Measurements from ENCODE around the gene TENM4.

Gene TENM4

DNA sequence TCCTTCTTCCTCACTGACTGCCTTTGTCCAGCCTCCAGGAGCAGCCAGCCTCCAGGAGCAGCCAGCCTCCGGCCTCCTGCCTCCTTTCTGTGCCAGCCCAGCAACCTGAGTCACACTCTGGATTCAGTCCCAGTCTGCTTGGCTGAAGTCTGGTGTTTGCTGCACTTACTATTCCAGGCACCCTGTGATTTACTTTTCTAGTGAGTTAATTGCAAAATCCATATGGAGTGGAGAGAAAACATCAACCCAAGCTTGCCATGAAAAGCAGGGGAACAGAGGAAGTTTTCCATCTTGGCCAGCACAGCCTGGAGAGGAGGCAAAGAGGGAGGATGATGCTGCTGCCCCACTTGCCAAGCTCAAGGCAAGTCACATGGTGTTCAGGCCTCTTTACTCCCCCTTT lies 400.5 kb downstream of the TENM4 start:
- no peak overlapping the region for H3K9ac ChIP-seq (ENCODE audit: low read length)
- H3K27me3 ChIP-seq (ENCODE audit: control insufficient read depth, insufficient read depth, low read length) = no peaks in the 10 kb centered on the region
- no peaks in the 10 kb centered on the region for H3K4me1 ChIP-seq (ENCODE audit: control insufficient read depth, insufficient read depth, low read length)
- H3K9me3 ChIP-seq (ENCODE audit: control insufficient read depth, low read length) = no peaks in the 10 kb centered on the region
- no peak overlapping the region for H3K4me3 ChIP-seq (ENCODE audit: low read length)
- no peaks in the 10 kb centered on the region for H3K36me3 ChIP-seq (ENCODE audit: control insufficient read depth, insufficient read depth, low read length)

DNA sequence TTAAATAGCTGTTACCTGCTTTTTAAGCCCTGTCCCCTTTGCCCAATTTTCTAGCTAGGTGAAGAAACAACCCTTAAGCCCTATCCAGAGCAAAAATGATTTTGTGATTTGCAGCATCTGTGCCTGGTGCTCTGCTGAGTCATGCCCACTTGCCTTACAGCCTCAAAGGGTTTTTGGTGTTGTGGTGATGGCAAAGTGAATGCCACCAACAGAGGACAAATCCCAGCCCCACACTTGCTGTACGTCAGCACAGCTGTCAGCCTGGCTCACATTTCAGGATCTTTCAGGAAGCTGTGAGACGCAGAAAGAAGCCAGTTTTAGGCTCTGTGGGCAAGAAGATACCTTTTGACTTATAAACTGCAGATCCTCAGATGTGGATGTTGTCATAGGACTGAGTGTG lies 401.7 kb downstream of the TENM4 start:
- Histone ChIP-seq H3K9me3 (ENCODE audit: control insufficient read depth, low read length) (no peaks in the 10 kb centered on the region), H3K4me1 (ENCODE audit: control insufficient read depth, insufficient read depth, low read length) (no peaks in the 10 kb centered on the region), H3K9ac (ENCODE audit: low read length) (no peak overlapping the region), H3K4me3 (ENCODE audit: low read length) (no peak overlapping the region), H3K36me3 (ENCODE audit: control insufficient read depth, insufficient read depth, low read length) (no peaks in the 10 kb centered on the region), H3K27me3 (ENCODE audit: control insufficient read depth, insufficient read depth, low read length) (no peaks in the 10 kb centered on the region)

DNA sequence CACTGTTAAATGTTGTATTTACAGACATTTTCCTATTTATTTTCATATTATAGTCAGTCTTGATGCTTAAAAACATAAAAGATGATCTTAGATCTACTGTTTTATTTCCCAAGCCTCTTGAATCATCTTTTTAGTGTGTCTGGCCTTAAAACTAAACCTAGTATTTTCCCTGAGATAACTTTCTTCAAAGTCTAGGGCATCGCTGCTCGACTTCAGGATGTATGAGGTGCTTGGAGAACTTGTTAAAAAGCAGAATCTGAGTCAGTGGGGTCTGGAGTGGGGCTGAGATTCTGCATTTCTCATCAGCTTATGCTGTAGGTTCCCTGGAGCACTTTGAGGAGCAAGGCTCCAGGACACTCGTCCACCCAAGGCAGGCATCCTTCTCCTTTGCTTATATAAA lies 404.9 kb downstream of the TENM4 start:
- Histone ChIP-seq H3K9ac (ENCODE audit: low read length) (no peak overlapping the region), H3K27me3 (ENCODE audit: control insufficient read depth, insufficient read depth, low read length) (no peaks in the 10 kb centered on the region), H3K4me1 (ENCODE audit: control insufficient read depth, insufficient read depth, low read length) (no peaks in the 10 kb centered on the region), H3K36me3 (ENCODE audit: control insufficient read depth, insufficient read depth, low read length) (no peaks in the 10 kb centered on the region), H3K4me3 (ENCODE audit: low read length) (no peak overlapping the region), H3K9me3 (ENCODE audit: control insufficient read depth, low read length) (no peaks in the 10 kb centered on the region)

DNA sequence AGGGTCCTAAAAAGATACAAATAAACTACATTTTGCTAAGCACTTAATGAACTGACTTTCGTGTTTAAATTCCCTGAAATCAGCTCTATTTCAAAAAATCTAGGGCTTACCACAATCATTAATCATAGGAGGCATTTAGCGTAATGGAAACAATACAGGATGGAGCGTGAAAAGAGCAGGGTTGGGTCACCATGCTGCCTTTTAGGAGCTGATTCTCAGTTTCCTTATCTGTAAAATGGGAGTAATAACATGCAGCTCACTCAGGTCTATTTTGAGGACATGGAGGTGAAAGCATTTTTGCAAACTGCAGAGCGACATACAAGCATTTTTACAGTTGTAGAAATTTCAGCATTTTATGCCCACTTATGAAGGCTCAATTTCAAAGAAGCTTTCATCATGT lies 407.0 kb downstream of the TENM4 start:
- H3K27me3 ChIP-seq (ENCODE audit: control insufficient read depth, insufficient read depth, low read length) = no peaks in the 10 kb centered on the region
- H3K4me3 ChIP-seq (ENCODE audit: low read length) = no peak overlapping the region

DNA sequence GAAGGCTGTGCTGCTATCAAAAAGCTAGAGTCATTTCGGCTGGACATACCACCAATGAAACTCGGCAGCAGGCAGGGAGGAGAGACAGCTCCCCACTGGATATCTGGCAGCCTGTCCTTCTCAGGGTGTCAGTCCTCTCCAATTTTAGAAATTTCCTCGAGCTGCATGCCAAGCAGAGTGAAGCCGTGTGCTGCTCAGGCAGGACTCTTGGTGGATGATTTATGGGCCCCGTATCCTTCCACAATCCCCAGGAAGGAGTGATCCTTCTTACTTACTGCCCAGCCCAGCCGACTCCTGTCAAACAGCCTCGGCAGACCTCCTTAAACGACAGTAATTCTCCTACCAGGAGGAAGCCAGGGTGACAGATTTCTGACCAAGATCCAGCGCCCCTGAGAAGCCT lies 410.4 kb downstream of the TENM4 start:
- Histone ChIP-seq H3K9ac (ENCODE audit: low read length) (no peak overlapping the region), H3K27me3 (ENCODE audit: control insufficient read depth, insufficient read depth, low read length) (no peaks in the 10 kb centered on the region), H3K4me1 (ENCODE audit: control insufficient read depth, insufficient read depth, low read length) (no peaks in the 10 kb centered on the region), H3K4me3 (ENCODE audit: low read length) (no peak overlapping the region), H3K9me3 (ENCODE audit: control insufficient read depth, low read length) (no peaks in the 10 kb centered on the region), H3K36me3 (ENCODE audit: control insufficient read depth, insufficient read depth, low read length) (no peaks in the 10 kb centered on the region)

More for the DNA sequence above, 407.0 kb downstream of the TENM4 start:
- Histone ChIP-seq H3K4me1 (ENCODE audit: control insufficient read depth, insufficient read depth, low read length) (no peaks in the 10 kb centered on the region), H3K9ac (ENCODE audit: low read length) (no peak overlapping the region), H3K9me3 (ENCODE audit: control insufficient read depth, low read length) (no peaks in the 10 kb centered on the region), H3K36me3 (ENCODE audit: control insufficient read depth, insufficient read depth, low read length) (no peaks in the 10 kb centered on the region)

DNA sequence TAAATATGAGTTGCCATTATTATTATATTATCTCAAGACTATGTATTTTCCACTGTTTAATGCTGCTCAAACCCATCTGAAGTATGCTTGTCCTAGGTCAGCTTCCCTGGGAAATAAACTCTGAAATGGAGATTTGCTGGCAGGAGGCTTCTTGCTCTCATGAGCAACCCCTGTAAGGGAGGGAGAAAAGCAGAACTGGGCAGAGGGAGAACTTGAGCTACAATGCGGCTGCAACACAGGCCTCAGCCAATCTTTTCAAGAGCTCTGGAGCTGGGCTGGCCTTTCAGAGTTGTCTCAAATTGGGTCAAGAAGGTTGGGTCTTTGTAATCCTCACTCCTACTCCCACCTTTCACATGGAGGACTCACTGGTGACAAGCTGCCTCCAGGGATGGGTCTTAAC lies 412.6 kb downstream of the TENM4 start:
- H3K27me3 ChIP-seq (ENCODE audit: control insufficient read depth, insufficient read depth, low read length) = no peaks in the 10 kb centered on the region
- no peak overlapping the region for H3K4me3 ChIP-seq (ENCODE audit: low read length)
- no peaks in the 10 kb centered on the region for H3K4me1 ChIP-seq (ENCODE audit: control insufficient read depth, insufficient read depth, low read length)
- no peaks in the 10 kb centered on the region for H3K9me3 ChIP-seq (ENCODE audit: control insufficient read depth, low read length)
- no peak overlapping the region for H3K9ac ChIP-seq (ENCODE audit: low read length)
- H3K36me3 ChIP-seq (ENCODE audit: control insufficient read depth, insufficient read depth, low read length) = no peaks in the 10 kb centered on the region

DNA sequence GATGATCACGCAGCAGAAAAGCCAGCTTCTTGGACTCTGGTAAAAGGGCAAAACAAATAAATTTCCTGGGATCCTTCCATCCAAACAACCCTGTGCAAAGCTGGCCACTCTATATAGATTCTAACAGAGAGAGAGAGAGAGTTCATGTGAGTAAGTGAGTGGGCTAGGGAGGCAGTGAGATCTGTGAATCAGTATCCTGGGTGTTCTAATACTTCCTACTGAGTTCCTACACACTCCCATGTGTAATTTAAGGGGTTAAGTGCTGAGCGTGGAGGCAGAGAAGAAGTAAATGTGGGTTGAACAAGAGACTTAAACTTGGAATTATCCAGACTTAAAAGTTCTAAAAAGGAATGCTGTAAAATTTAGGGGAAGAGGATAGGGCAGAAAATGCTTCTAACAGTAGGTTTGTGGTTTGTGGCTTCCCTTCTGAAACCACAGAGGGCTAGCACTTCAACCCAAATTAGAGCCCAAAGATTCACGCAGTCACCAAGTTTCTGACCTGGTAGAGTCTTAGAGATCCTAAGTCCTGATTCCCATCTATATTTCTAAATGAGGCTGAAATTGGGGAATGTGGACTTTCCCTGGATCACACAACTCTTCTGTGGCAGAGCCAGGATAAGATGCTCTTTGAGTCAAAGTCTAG lies 413.9 kb downstream of the TENM4 start:
- Histone ChIP-seq H3K4me1 (ENCODE audit: control insufficient read depth, insufficient read depth, low read length) (no peaks in the 10 kb centered on the region), H3K9me3 (ENCODE audit: control insufficient read depth, low read length) (no peaks in the 10 kb centered on the region), H3K9ac (ENCODE audit: low read length) (no peak overlapping the region), H3K27me3 (ENCODE audit: control insufficient read depth, insufficient read depth, low read length) (no peaks in the 10 kb centered on the region), H3K36me3 (ENCODE audit: control insufficient read depth, insufficient read depth, low read length) (no peaks in the 10 kb centered on the region), H3K4me3 (ENCODE audit: low read length) (no peak overlapping the region)

DNA sequence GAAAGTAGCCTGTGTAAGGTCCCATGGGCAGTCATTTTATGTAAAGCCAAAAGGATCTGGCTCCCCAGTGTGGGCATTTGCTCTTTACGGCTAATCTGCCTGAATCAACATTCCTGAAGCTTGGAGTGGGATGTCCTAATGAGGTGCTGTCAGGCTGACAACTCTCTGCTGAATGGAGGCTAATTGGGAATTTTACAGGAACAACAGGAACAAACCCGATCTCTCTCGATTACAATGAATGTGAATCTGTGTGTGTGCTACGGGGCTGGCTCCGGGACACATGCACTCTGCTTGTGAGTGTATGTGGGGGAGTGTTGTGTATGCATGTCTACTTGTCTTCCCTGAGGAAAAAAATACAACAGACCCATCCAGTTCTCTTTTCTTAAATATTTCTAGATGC lies 415.2 kb downstream of the TENM4 start:
- Histone ChIP-seq H3K4me3 (ENCODE audit: low read length) (no peak overlapping the region), H3K9ac (ENCODE audit: low read length) (no peak overlapping the region), H3K27me3 (ENCODE audit: control insufficient read depth, insufficient read depth, low read length) (no peaks in the 10 kb centered on the region), H3K9me3 (ENCODE audit: control insufficient read depth, low read length) (no peaks in the 10 kb centered on the region), H3K36me3 (ENCODE audit: control insufficient read depth, insufficient read depth, low read length) (no peaks in the 10 kb centered on the region), H3K4me1 (ENCODE audit: control insufficient read depth, insufficient read depth, low read length) (no peaks in the 10 kb centered on the region)

DNA sequence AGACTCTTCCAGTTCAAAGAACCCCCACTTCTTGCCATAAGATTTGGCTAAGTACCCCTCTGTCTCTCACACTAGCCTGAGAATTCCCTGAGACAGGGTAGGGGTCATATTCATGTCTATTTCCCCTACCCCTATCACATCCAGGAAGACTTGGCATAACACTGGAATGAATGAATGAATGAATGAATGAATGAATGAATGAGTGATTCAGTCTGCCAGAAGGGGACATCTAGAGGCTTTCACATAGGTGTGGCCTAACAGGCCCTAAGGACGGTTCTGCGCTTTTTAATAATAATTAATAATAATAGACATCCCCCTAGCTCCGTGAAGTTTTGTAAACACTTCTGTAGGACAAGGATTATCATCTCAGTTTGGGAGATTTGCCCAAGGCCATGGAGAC lies 415.7 kb downstream of the TENM4 start:
- Histone ChIP-seq H3K9ac (ENCODE audit: low read length) (no peak overlapping the region), H3K4me1 (ENCODE audit: control insufficient read depth, insufficient read depth, low read length) (no peaks in the 10 kb centered on the region), H3K36me3 (ENCODE audit: control insufficient read depth, insufficient read depth, low read length) (no peaks in the 10 kb centered on the region), H3K4me3 (ENCODE audit: low read length) (no peak overlapping the region), H3K9me3 (ENCODE audit: control insufficient read depth, low read length) (no peaks in the 10 kb centered on the region), H3K27me3 (ENCODE audit: control insufficient read depth, insufficient read depth, low read length) (no peaks in the 10 kb centered on the region)

DNA sequence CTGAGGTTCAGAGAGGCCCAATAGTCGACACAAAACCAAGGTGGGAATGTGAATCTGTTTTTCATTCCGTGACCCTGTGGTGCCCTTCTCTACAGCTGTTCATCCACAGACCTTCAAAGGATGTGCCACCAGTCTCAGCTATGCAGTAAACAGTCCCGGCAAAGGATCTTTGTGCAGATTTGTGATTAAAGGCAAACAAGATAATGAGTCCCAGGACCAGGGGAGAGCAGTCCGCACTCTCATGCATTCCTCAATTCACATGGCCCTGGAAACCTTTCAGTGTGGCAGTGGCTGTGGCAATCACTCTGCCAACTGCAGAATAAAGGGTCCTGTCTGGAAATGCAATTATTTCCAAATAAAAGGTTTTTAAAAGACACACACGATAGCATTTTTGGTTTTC lies 418.6 kb downstream of the TENM4 start:
- no peak overlapping the region for H3K4me3 ChIP-seq (ENCODE audit: low read length)
- no peaks in the 10 kb centered on the region for H3K27me3 ChIP-seq (ENCODE audit: control insufficient read depth, insufficient read depth, low read length)
- H3K9ac ChIP-seq (ENCODE audit: low read length) = no peak overlapping the region
- no peaks in the 10 kb centered on the region for H3K9me3 ChIP-seq (ENCODE audit: control insufficient read depth, low read length)
- no peaks in the 10 kb centered on the region for H3K4me1 ChIP-seq (ENCODE audit: control insufficient read depth, insufficient read depth, low read length)
- H3K36me3 ChIP-seq (ENCODE audit: control insufficient read depth, insufficient read depth, low read length) = no peaks in the 10 kb centered on the region

DNA sequence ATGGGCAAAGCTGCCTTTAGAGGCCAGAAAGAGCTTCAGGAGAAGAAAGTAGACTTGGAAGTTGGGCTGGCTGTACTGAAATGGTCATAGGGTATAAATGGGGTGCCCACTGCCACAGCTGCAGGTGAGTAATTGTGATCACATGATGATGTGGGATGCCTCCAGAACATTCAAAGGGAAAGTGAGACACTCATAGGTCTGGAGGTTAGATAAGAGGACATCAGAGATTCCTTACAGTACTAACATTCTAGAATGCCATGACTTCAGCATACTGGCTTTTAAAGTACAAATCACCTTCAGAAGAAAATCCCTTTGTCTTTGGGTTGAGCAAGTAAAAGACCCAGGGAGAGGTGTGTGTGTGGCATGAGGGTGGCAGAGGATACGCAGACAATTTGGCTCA lies 419.2 kb downstream of the TENM4 start:
- H3K4me3 ChIP-seq (ENCODE audit: low read length) = no peak overlapping the region

DNA sequence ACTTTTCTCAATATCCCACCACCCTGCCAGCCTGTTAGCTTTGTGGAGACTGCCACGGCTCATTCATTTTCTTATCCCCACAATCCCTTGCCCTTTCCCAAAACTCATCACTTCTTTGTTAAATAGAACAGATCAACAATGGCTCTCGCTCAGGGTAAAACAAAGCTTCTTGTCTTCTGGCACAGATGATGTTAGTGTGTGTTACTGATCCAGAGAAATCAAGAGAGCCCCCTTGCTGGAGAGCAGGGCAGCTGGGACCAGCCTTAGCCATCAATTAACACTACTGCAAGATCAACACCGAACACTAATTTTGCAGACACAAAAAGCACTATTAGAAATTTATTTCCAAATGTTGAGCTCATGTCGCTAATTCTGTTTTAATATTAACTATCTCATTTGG lies 420.9 kb downstream of the TENM4 start:
- Histone ChIP-seq H3K9me3 (ENCODE audit: control insufficient read depth, low read length) (no peaks in the 10 kb centered on the region), H3K27me3 (ENCODE audit: control insufficient read depth, insufficient read depth, low read length) (no peaks in the 10 kb centered on the region), H3K4me3 (ENCODE audit: low read length) (no peak overlapping the region), H3K4me1 (ENCODE audit: control insufficient read depth, insufficient read depth, low read length) (no peaks in the 10 kb centered on the region), H3K36me3 (ENCODE audit: control insufficient read depth, insufficient read depth, low read length) (no peaks in the 10 kb centered on the region), H3K9ac (ENCODE audit: low read length) (no peak overlapping the region)

More for the DNA sequence above, 419.2 kb downstream of the TENM4 start:
- H3K9ac ChIP-seq (ENCODE audit: low read length) = no peak overlapping the region
- no peaks in the 10 kb centered on the region for H3K4me1 ChIP-seq (ENCODE audit: control insufficient read depth, insufficient read depth, low read length)
- no peaks in the 10 kb centered on the region for H3K36me3 ChIP-seq (ENCODE audit: control insufficient read depth, insufficient read depth, low read length)
- no peaks in the 10 kb centered on the region for H3K27me3 ChIP-seq (ENCODE audit: control insufficient read depth, insufficient read depth, low read length)
- no peaks in the 10 kb centered on the region for H3K9me3 ChIP-seq (ENCODE audit: control insufficient read depth, low read length)

DNA sequence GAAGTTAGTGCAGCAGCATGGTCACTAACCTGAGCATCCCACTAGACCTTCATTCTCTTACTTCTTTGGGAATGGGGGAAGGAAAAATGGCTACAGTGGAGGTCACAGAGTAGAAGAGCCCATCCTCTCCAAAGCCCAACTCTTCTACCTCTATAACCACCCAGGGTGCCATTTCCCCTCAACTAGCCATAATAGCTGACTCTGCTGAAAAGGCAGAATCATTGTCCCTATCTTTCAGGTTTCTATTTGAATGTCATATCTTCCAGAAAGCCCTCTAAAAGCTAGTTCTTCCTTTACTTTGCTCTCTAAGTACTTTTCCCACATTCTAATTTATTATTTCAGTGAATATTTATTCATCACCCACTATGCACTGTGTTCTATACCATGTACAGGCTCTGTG lies 421.6 kb downstream of the TENM4 start:
- Histone ChIP-seq H3K4me1 (ENCODE audit: control insufficient read depth, insufficient read depth, low read length) (no peaks in the 10 kb centered on the region), H3K9me3 (ENCODE audit: control insufficient read depth, low read length) (no peaks in the 10 kb centered on the region), H3K9ac (ENCODE audit: low read length) (no peak overlapping the region), H3K27me3 (ENCODE audit: control insufficient read depth, insufficient read depth, low read length) (no peaks in the 10 kb centered on the region), H3K36me3 (ENCODE audit: control insufficient read depth, insufficient read depth, low read length) (no peaks in the 10 kb centered on the region), H3K4me3 (ENCODE audit: low read length) (no peak overlapping the region)

All from mucosa of stomach (tissue), 1 donor.